Stimulated activated CD4-positive, alpha-beta T cell treated with anti-CD3 and anti-CD28 coated beads, Interleukin-15, amount 100 ng/mL, for 24 hours (primary cell): ENCODE results near the gene RANGAP1.
A peak's percentile ranks its signal among the peaks of the same experiment; 100 is the strongest.

Experiments
- DNase-seq: peaks from one replicate; pipeline ENCODE4 v3.0.0-alpha.2; 2020

The RANGAP1 gene

DNA sequence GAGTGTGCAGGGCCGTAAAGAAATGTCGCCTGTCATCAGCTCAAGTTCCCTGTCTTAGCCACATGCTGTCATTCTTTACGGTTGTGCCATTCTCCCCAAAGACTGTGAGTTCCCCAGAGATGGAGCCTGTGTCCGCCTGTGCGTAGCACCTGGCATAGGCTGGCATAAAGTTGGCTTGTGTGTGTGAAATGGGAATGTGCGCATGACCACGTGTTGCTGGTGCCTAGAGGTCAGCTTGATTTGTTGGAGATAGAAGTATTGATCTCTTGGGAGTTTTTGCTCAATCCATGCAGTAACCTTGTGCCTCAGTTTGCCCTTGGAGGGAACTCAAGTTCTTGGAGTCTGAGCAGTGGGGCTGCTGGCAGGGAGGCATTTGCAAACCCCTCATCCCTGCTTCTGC is 54.6 kb downstream of the RANGAP1 start:
- DNase-seq = no peak

DNA sequence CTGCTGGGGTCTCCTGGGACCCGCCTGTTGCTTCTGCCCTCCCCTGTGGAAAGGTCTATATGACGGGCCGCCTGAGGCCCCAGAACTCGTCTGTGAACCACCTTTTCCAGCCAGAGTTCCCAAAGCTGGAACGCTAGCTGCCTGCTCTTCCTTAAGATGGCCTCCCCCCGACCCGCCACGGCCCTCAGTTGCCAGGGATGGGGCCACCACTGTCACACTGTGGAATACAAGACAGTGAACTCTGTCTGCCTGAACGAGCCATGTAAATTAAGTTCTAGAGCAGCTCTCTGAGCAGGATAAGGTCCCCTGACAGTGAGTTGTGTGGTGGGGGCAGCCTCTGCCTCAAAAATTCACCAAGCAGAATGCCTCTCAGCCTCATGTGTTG is 55.6 kb downstream of the RANGAP1 start:
- no peak for DNase-seq

DNA sequence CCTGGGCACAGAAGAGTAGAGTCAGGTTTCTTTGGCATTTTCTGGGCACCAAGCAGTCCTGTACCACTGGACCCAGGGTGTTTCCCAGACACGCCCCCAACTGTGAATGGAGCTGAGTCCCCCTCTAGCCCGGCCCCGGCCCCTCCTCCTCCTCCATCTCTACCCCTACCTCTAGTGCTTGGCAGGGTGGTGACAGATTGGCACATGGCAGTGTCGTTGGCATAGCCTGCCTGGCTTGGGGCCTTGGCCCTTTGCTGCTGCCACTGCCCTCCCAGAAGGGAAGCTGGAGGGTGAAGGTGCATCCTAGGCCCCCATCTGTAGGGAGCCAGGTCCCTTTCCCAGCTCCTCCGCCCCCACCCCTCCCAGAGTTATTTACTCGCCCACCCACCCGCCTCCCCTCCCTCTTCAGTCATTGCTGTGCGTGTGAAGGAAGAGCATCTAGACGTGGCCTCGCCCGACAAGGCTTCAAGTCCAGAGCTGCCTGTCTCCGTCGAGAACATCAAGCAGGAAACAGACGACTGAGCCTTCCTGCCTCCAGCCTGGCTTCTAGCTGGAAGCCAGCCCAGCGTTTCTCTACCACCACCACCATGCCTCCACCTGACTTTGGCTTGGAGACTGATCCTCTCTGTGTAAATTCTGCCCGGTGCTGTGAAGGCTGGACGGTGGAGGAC is 56.1 kb downstream of the RANGAP1 start:
- DNase-seq = no peak

DNA sequence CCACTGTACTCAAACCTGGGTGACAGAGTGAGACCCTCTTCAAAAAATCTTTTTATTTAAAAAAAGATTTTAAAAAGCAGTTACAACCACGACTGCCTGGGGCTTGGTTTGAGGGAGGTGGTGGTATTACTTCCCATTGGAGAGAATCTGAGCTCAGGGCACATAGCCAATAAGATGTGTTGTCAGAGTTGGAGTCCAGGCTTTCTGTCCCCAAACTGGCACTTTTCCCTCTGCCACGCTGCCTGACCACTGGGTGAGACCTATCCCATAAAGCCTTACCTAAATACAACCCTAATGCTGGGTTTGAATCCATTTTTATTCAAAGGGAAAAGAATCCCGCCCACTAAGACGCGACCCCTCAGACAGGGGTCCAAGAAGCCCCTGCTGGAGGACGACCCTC is 56.8 kb downstream of the RANGAP1 start:
- no peak for DNase-seq

DNA sequence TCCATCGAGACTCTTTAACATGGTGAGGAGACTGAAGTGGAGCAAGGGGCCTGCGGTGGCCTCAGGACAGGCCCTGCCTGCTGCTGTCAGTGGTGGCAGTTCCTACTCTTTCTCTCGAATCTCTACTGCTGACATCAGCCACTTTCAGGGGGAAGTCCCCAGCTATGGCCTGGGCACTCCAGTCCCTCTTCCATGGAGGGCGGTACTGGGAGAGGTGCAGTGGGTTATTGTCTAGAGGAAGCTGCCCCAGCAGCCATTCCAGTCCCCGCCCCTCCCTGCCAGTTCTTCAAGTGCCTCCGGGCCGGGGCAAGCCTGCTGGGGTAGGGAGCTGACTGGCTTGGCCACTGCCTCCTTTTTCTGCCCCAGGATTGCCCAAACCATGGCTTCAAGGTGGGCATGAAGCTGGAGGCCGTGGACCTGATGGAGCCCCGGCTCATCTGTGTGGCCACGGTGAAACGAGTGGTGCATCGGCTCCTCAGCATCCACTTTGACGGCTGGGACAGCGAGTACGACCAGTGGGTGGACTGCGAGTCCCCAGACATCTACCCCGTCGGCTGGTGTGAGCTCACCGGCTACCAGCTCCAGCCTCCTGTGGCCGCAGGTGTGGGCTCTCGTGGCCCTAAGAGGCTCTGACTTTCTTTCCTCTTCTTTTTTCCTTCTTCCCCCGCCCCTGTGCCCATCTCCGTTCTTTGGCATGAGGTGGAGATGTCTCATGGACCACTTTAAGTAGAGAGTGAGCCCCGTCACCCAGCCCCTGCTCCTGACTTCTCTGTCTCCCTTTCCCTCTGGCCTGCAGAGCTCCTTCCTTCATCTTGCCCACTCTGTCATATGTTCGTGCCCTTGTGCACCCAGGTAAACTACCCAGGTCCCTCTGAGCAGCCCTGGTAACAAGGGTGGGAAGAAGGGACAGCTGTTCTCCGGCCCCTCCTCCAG is 59.0 kb downstream of the RANGAP1 start:
- DNase-seq = no peak

DNA sequence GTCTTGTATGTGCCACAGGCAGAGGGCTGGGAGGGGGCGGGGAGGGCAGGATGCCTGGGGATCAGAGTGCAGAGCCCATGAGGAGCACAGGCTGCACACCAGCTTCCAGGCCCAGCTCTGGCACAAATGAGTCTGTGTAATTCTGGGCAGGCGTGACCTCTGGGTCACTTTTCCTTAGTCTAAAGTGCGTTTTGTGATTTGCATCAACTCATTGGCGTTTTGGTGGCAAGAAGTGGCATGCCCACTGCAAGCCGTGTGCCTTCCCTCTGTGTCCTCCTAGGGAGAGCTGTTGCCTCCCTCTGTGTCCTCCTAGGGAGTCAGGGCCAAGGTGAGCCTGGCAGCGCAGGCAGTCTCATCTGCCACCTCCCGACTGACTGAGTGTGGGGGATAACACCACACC is 62.5 kb downstream of the RANGAP1 start:
- no peak for DNase-seq

DNA sequence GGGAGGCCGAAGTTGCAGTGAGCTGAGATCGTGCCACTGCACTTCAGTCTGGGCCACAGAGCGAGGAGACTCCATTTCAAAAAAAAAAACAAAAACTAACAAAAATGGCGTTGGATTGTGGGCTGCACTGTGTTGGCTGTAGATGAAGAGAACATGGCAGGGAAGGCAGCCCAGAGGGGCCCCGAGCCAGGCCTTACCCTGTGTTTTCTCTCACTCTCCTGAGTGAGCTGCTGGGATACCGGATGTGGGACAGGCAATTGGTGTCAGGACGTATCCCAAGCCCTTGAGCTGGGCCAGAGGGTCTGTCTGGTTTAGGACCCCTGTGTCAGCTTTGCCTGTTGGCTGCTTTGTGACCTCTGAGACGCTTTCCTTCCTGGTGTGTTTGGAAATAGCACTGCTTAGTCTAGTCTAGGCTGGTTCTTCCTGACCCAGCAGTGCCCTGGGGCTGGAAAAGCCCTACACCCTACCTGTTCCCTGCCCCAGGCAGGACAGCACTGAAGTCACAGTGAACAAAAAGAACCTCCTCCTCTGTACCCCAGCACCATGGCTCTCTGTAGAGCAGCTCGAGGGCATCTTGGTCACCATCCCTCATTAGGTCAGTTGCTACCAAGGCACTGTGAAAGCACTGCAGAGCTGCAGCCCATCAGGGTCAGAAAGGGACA is 63.0 kb downstream of the RANGAP1 start:
- DNase-seq = no peak

DNA sequence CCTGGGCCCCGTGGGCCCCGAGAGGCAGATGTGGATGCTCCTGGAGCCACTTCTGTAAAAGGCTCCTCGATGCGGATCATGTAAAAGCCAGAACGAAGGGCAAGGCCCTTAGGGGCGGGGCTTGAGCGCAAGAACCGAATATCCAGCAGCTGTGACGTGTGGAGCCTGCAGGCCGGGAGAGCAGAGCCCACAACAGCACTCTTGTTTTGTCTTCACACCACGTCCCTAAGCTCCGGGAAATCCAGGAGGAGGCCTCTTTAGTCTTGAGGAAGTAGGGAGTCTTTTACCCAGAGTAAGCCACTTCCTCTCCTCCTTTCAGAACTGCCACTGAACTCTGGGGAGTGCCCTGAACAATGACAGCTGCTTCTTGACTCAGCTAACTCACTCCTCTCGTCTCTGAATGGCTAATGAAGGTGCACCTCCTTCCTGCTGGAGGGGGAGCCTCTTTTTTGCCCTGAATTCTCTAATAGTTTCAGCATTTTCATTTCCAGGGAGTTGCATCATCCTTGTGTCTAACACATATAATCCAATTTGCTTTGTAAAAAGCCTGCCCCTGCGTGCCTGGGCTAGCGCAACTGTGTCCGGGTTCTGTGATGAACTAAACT is 68.3 kb downstream of the RANGAP1 start:
- DNase-seq = peak; percentile 61

DNA sequence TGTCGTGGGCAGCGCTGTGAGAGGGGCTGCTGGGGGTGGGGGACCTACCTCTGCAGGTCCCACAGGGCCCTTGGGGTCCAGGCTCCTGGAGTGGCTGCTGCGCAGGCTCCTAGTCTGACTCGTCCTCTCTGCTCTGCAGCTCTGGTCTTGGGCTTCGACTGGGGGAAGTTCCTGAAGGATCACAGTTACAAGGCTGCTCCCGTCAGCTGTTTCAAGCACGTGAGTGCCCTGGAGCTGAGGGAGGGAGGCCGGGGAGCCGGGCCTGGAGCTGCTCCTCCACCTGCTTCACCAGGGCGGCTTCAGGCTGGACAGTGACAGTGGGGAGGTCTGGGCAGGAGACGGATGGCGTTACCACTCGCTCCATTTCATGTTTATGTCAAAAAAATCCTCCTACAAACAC is 69.0 kb downstream of the RANGAP1 start:
- DNase-seq = no peak

DNA sequence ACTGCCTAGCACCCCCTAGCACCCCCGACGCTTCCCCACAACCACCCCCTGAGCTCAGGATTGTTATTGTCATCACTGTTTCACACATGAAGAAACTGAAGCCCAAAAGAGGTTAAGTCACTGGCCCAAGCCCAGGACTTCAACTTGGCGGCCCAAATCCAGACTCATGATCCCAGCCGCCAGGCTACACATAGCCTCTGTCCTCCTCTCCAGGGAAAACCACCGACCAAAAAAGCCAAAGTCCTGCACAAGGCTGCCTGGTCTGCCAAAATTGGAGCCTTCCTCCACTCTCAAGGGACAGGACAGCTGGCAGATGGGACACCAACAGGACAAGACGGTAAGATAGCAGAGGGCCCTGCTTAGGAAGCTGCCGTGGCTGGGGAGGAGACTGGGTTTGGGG is 70.1 kb downstream of the RANGAP1 start:
- DNase-seq = no peak

DNA sequence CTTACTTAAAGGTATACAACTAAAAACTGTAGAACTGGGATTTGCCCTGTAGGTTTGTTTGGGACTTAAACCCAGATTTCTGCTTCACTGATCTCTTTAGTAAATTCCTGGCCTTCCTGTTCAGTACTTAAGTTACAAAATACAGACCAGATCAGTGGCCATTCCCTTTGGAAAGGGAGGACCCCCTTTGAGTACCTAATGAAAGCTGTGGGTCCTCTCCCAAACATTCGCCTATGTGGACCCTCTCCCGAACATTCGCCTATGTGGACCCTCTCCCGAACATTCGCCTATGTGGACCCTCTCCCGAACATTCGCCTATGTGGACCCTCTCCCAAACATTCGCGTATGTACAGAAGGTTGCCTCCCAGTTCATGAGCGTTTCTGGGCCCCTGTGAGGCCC is 70.6 kb downstream of the RANGAP1 start:
- no peak for DNase-seq

DNA sequence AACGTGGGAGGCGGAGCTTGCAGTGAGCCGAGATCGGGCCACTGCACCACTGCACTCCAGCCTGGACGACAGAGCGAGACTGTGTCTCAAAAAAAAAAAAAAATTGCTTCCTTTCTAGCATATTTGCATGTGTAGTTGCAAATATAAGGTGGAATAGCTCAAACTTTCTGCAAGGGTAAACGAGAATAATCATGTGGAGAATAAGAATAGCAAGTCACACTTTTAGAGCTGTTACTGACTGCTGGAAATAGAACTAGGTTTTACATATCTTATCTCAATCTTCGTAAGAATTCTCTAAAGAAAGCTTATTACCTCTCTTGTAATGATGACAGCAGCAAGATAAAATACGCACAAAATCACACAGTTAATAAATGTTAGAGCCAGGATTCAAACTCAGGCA is 79.3 kb downstream of the RANGAP1 start:
- DNase-seq = no peak

DNA sequence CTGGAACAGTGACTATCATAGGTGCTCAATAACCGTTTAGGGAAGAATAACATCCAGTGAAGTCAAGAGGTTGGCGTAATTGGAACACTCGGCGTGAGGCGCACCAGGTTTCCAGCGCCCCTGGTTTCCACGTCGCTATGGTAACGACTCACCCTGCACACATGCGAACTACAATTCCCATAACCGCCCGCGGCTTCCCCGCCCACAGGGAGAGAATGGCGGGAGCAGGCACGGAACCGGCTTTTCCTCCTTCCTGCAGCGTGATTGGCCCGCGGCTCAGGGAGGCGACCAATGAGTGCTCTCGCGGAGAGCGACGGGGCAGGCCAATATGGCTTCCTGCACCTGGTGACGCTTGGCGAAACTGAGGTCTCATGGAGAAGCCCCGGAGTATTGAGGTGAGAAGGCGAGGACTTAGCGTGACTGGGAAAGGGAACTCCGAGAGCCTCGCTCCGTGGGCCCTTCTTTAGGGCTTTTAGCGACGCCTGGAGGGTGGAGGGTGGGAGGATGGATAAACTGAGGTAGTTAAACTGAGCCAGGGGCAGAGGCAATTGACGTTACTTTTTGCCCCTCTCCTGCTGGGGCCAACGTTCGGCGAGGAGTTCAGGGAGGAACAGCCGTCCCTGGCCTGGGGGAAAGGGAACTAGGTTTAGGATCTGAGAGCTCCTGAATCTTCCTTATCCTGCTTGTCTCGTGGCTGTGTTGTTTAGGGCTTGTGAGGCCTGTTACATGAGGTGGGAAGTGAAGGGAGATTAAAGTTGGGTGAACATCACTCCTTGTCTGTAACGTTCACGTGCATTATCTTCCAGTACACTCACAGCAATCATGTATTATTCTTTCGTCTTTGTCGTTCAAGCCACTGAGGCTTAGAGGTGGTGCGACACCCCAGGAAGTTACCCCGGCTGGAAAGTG is 80.7 kb downstream of the RANGAP1 start, which contains the start of gene L3MBTL2:
Gene L3MBTL2 (plus strand): TSS at position 321 of the 909 bp plus-strand sequence. CDS start 51 bp downstream, at position 372.
- DNase-seq = peak; percentile 99

DNA sequence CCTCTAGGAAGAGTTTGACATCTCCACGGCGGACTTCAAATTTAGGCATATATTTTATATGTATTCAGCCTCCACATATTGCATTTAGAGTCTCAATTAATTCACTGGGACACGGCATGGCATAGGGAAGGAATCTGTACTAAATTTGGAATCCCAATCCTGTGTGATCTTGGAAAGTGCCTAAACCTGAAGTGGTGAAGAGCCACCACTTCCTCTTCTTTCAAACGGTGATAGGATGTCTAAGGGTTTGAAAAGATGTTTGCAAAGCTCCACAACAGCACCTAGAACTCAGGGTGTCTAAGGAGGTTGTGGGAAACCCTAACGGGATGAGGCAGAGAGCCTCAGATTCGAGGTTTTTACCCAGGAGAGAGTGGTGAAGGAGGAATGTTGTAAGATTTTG is 81.9 kb downstream of the RANGAP1 start:
- no peak for DNase-seq

DNA sequence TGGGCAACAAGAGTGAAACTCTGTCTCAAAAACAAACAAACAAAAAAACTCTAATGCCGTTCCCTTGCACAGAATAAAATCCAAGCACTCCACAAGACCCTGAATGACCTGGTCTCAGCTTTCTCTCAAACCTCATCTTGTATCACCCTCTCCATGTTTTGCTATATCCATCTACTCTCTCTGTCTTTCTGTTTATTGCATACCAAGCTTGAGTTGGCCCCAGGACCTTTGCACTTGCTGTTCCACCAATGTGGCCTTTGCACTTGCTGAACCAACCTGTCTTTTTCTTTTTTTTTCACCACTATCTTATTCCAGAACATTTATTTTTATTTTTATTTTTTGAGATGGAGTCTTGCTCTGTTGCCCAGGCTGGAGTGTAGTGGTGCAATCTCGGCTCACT is 82.9 kb downstream of the RANGAP1 start:
- no peak for DNase-seq

DNA sequence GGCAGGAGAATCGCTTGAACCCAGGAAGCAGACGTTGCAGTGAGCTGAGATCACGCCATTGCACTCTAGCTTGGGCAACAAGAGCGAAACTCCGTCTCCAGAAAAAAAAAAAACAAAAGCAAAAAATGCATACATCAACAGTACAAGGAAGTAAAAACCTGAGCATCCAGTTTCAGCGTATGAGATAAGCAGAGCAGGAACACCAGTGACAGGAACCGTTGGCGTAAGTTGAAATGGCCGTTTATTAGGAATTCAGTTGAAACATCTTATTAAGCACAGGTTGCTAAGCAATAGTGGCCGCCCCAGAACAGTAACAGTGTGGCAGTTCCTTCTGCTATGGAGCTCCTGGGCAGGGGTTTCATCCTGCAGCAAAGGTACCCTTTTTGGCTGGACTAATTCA is 84.8 kb downstream of the RANGAP1 start:
- no peak for DNase-seq

DNA sequence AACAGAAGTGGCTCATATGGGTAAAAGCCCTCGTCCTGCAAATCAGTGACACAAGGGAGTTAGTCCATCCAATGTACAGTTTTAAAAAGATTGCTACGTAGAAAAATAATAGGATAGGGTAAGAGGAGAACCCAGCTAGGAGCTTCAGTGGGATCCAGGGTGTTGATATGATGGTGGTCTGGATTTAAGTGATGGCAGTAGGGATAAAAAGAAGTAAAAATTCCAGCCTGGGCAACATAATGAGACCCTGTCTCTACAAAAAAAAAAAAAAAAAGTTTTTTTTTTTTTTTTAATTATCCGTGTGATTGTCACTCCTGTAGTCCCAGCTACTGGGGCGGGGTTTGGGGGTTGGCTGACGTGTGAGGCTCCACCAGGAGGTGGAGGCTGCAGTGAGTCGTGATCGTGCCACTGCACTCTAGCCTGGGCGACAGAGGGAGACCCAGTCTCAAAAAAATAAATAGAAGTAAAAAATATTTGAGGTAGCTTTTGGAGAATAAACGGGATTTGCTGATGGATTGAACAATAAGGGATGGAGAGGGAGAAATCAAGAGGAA is 87.9 kb downstream of the RANGAP1 start:
- peak; percentile 81 for DNase-seq

DNA sequence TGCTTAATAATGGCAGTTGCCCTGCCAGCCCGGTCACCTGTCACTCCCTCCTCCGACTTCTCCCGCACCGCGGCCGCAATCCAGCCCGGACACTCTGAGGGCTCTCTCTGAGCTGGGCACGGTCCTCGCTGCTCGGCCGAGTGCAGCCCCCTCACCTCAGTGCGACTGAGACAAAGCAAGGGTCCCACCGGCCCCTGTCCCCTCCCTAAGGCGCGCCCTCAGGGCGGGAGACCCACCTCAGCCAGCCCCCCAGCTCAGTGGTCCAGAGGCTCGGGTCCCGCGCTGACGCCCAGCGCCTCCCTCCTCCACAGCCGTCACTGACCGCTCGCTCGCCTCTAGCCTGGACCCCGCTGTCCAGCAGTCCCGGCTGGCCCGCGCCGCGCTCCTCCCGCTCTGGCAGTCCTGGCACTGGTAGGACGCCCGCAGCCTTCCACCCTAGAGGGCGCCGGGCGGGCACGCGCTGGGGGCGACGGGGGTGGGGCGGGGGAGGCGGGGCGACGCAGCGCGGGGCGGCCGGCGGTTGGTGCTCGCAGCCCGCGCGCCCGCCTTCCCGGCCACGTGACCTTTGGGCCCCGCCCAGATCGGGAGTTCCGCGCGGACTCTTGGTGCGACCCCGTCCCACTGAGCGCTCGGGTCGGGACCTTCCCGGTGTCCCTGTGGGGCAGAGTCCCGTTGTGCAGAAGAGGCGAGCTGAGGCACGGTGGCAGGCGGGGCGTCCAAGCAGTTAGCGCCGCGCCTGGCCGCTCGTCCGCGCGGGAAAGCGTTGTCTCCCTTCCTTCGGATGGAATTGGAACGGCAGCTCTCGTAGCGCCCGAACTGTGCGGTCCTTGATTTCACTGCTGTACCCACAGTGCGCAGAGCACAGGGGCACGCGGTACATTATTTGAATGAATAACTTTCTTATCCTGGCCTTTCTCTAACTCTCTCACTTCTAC is 88.7 kb downstream of the RANGAP1 start:
- DNase-seq = peak; percentile 89
